ENCODE data around the gene RSRC1.
"Not testable (repeated sequence)": the region's sequence is repeated elsewhere in the genome, so short reads cannot be mapped to it uniquely, and the experiment has no call there.

The RSRC1 gene

DNA sequence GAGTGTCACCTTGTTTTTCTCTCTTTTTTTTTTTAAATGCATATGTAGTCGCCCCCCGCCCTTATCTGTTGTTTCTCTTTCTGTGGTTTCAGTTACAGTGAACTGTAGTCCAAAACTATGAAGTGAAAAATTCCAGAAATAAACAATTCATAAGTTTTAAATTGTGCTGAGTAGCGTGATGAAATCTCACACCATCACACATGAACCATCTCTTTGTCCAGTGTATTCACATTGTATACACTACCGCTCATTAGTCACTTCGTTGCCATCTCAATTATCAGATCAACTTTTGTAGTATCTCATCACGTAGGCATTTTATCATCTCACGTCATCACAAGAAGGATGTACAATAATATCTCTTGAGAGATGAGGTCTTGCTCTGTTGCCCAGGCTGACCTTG is 398.6 kb downstream of the RSRC1 start:
- H3K79me2 ChIP-seq (ENCODE audit: insufficient read depth, low read length), result no peaks in the 10 kb centered on the region
- no peaks in the 10 kb centered on the region for H3K4me1 ChIP-seq (ENCODE audit: insufficient read depth, low read length)
- peaks cover 3% of the 10 kb centered on the region for H3K9me3 ChIP-seq (ENCODE audit: insufficient read depth, low read length, severe bottlenecking)
- no peaks in the 10 kb centered on the region for H3K27me3 ChIP-seq (ENCODE audit: insufficient read depth, low read length, poor library complexity)
- H3K4me2 ChIP-seq (ENCODE audit: insufficient read depth, low read length), result no peak overlapping the region
- H4K20me1 ChIP-seq (ENCODE audit: insufficient read depth, low read length), result no peaks in the 10 kb centered on the region
- no peak overlapping the region for H3K4me3 ChIP-seq (ENCODE audit: low read depth in 1 of 2, low read length in 2 of 2)
- ATAC-seq (ENCODE audit: insufficient read depth, low read depth) (no peak), DNase-seq (no peak)
- H3K27ac ChIP-seq (ENCODE audit: low read length), result no peak overlapping the region
- H3K36me3 ChIP-seq (ENCODE audit: insufficient read depth, low read length), result no peaks in the 10 kb centered on the region
- no peak overlapping the region for H3K9ac ChIP-seq (ENCODE audit: low read depth, low read length)
- TF ChIP-seq EZH2 (IDR thresholded peaks at IDR 0.05; ENCODE audit: borderline replicate concordance, low read depth, low read length, severe bottlenecking), result no peak
- TF ChIP-seq, protein P1, sequence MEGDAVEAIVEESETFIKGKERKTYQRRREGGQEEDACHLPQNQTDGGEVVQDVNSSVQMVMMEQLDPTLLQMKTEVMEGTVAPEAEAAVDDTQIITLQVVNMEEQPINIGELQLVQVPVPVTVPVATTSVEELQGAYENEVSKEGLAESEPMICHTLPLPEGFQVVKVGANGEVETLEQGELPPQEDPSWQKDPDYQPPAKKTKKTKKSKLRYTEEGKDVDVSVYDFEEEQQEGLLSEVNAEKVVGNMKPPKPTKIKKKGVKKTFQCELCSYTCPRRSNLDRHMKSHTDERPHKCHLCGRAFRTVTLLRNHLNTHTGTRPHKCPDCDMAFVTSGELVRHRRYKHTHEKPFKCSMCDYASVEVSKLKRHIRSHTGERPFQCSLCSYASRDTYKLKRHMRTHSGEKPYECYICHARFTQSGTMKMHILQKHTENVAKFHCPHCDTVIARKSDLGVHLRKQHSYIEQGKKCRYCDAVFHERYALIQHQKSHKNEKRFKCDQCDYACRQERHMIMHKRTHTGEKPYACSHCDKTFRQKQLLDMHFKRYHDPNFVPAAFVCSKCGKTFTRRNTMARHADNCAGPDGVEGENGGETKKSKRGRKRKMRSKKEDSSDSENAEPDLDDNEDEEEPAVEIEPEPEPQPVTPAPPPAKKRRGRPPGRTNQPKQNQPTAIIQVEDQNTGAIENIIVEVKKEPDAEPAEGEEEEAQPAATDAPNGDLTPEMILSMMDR (IDR thresholded peaks at IDR 0.05; ENCODE audit: borderline replicate concordance, extremely low read depth, low read length, poor library complexity, severe bottlenecking), result no peak
- H2AFZ ChIP-seq (ENCODE audit: low read depth, low read length), result no peak overlapping the region

DNA sequence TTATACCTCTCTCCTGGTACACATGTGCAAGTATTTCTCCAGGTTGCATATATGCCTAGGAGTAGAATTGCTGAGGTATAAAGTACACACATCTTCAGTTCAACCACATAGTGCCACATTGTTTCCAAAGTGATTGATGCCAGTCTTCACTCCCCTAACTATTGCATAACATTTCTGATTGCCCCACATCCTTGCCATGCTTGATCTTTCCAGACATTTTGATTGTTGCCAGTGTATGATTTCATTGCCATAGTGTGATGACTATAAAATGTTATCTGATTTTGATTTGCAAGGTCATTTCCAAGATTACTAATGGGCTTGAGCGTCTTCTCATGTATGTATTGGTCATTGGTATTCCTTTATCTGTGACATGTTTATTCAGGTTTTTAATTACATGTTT is 400.0 kb downstream of the RSRC1 start:
- H4K20me1 ChIP-seq (ENCODE audit: insufficient read depth, low read length), result no peaks in the 10 kb centered on the region
- no peaks in the 10 kb centered on the region for H3K79me2 ChIP-seq (ENCODE audit: insufficient read depth, low read length)
- ATAC-seq (ENCODE audit: insufficient read depth, low read depth), result no peak
- no peaks in the 10 kb centered on the region for H3K4me1 ChIP-seq (ENCODE audit: insufficient read depth, low read length)
- H3K36me3 ChIP-seq (ENCODE audit: insufficient read depth, low read length), result no peaks in the 10 kb centered on the region
- H3K27ac ChIP-seq (ENCODE audit: low read length), result no peak overlapping the region
- H3K4me3 ChIP-seq (ENCODE audit: low read depth in 1 of 2, low read length in 2 of 2), result no peak overlapping the region
- H2AFZ ChIP-seq (ENCODE audit: low read depth, low read length), result no peak overlapping the region
- TF ChIP-seq, protein P1 (IDR thresholded peaks at IDR 0.05; ENCODE audit: borderline replicate concordance, extremely low read depth, low read length, poor library complexity, severe bottlenecking), result no peak
- TF ChIP-seq EZH2 (IDR thresholded peaks at IDR 0.05; ENCODE audit: borderline replicate concordance, low read depth, low read length, severe bottlenecking), result no peak
- no peaks in the 10 kb centered on the region for H3K27me3 ChIP-seq (ENCODE audit: insufficient read depth, low read length, poor library complexity)
- DNase-seq, result no peak
- no peak overlapping the region for H3K4me2 ChIP-seq (ENCODE audit: insufficient read depth, low read length)
- no peak overlapping the region for H3K9ac ChIP-seq (ENCODE audit: low read depth, low read length)
- H3K9me3 ChIP-seq (ENCODE audit: insufficient read depth, low read length, severe bottlenecking), result peaks cover 3% of the 10 kb centered on the region

DNA sequence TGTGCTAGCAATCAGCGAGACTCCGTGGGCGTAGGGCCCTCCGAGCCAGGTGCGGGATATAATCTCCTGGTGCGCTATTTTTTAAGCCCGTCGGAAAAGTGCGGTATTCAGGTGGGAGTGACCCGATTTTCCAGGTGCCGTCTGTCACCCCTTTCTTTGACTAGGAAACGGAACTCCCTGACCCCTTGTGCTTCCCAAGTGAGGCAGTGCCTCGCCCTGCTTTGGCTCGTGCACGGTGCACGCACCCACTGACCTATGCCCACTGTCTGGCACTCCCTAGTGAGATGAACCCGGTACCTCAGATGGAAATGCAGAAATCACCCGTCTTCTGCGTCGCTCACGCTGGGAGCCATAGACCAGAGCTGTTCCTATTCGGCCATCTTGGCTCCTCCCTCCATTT is 406.8 kb downstream of the RSRC1 start:
- H3K9me3 ChIP-seq (ENCODE audit: insufficient read depth, low read length, severe bottlenecking); H3K27ac ChIP-seq (ENCODE audit: low read length); H3K36me3 ChIP-seq (ENCODE audit: insufficient read depth, low read length); H3K4me3 ChIP-seq (ENCODE audit: low read depth in 1 of 2, low read length in 2 of 2); H4K20me1 ChIP-seq (ENCODE audit: insufficient read depth, low read length); H3K27me3 ChIP-seq (ENCODE audit: insufficient read depth, low read length, poor library complexity); H3K9ac ChIP-seq (ENCODE audit: low read depth, low read length); DNase-seq; H3K4me1 ChIP-seq (ENCODE audit: insufficient read depth, low read length); H3K4me2 ChIP-seq (ENCODE audit: insufficient read depth, low read length); H2AFZ ChIP-seq (ENCODE audit: low read depth, low read length); ATAC-seq (ENCODE audit: insufficient read depth, low read depth); H3K79me2 ChIP-seq (ENCODE audit: insufficient read depth, low read length): not testable (repeated sequence)

DNA sequence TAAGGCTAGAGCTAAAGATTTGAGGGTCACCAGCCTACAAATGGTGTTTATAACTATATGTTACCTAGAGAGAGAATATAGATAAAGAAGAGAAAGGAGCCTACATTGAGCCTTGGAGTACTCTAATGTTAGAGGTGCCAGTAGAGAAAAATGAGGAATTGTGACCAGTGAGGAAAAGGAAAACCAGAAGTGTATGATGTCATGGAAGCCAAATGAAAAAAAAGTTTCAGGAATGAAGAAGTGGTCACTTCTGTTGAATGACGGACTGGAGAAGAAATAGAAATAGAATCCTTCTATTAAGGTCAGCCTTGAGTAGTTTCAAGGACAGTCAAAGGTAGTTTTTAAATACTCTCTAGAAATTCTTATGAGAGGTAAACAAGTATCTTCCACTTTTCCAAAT is 409.9 kb downstream of the RSRC1 start:
- ATAC-seq (ENCODE audit: insufficient read depth, low read depth) (no peak), DNase-seq (no peak)
- Histone ChIP-seq H3K4me3 (ENCODE audit: low read depth in 1 of 2, low read length in 2 of 2) (no peak overlapping the region), H3K9me3 (ENCODE audit: insufficient read depth, low read length, severe bottlenecking) (no peaks in the 10 kb centered on the region), H3K9ac (ENCODE audit: low read depth, low read length) (no peak overlapping the region), H2AFZ (ENCODE audit: low read depth, low read length) (no peak overlapping the region), H3K27ac (ENCODE audit: low read length) (no peak overlapping the region), H3K36me3 (ENCODE audit: insufficient read depth, low read length) (no peaks in the 10 kb centered on the region), H3K4me2 (ENCODE audit: insufficient read depth, low read length) (no peak overlapping the region), H3K4me1 (ENCODE audit: insufficient read depth, low read length) (no peaks in the 10 kb centered on the region), H3K27me3 (ENCODE audit: insufficient read depth, low read length, poor library complexity) (no peaks in the 10 kb centered on the region), H3K79me2 (ENCODE audit: insufficient read depth, low read length) (no peaks in the 10 kb centered on the region), H4K20me1 (ENCODE audit: insufficient read depth, low read length) (no peaks in the 10 kb centered on the region)
- TF ChIP-seq EZH2 (IDR thresholded peaks at IDR 0.05; ENCODE audit: borderline replicate concordance, low read depth, low read length, severe bottlenecking), result no peak
- TF ChIP-seq, protein P1 (IDR thresholded peaks at IDR 0.05; ENCODE audit: borderline replicate concordance, extremely low read depth, low read length, poor library complexity, severe bottlenecking), result no peak
